CD4-positive, alpha-beta T cell treated with Interleukin-17A for 4 hours (primary cell): ENCODE measurements around the gene OR10G8.

ENCODE experiments used
- DNase-seq: peaks from one replicate; pipeline ENCODE4 v3.0.0-alpha.2; 2020; ENCODE audit warnings: mixed read lengths

OR10G8 gene

DNA sequence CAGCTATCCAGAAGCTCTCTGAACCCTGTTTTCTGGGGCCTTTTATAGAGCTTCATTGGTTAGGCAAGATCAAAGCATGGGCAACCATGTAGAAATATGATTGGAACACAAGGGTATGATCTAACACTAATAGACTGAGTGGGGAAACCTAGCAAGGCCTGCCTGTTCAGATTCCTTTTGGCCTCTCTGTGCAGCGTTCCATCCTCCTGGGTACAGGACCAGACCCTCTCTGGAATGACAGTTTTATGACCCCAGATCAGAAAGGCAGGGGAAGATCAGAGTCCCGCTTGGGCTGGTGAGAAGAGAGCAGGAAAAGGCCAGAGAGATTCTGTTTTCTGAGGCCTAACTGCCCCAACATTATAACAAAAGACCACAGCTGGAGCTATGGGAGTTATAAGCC is 52.0 kb downstream of the OR10G8 start:
- DNase-seq: no peak

DNA sequence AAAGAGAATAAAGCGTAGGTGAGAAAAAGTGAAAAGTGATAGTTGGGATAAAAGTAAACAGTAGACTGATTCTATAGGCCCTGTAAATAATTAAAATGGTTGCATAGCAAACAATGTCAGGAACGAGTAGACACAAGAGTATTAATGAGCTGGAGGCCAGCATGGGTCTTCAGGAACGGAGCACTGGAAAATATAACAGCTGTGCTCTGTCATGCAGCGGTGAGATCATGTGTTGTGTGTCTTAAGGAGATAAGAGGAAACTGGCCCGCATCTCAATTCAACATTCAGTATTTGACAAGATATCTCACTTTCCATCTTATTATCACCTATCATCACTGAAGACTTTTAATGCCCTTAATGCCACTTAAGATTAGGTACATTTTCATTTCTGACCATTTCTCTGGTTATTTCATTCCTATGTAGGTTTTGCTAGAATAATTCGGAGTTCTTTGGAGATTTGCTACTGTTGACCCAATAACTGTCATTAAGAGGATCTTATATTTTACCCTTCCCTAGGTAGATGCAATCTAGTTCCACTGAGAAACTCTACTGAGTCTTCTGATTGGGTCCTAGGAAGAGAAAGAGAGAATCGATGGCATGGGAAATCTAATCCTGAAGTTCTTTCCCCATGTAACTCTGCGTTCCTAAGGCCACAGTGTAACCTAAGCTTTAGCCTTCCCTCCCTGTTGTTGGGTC is 53.2 kb downstream of the OR10G8 start:
- no peak for DNase-seq
